ENCODE data around the gene SRXN1.

The SRXN1 gene

DNA sequence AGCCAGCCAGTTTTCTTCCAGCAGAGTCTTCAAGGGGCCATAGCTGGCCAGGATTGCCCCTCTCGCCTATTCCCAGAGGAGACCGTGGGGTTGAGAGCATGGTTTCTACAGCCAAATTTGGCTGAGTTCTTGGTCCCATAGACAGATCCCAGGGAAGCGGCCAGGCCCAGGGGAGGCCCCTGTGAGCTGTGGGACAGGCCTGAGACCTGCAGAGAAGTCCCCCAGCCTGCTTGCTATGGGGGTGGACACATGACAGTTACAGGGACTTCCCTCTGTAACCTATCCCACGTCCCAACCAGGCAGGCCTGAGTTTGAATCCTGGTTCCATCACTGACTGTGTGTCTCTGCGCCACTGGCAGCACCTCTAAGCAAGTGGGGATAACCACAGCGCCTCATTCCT lies 45.5 kb downstream of the SRXN1 start:
- no peak for DNase-seq (ENCODE audit: low spot score)

DNA sequence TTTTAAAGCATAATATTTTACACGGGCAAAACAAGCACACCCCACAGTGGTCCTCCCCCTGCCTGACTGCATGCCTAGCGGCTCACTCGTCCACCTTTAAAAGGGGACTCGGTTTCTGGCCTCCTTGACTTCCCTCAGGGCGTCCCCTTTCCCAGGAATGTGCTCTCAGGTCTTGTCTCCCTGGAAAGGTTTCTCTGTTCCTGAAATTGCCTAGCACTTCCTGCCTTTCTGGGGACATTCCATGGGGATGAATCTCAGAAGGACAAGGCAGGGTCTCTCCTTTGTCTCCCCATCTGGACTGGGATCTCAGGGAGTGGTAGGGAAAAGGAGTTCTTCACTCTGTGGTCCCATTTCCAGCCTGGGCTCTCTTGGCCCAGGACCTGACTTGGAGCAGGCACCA lies 47.8 kb downstream of the SRXN1 start:
- DNase-seq (ENCODE audit: low spot score): no peak

DNA sequence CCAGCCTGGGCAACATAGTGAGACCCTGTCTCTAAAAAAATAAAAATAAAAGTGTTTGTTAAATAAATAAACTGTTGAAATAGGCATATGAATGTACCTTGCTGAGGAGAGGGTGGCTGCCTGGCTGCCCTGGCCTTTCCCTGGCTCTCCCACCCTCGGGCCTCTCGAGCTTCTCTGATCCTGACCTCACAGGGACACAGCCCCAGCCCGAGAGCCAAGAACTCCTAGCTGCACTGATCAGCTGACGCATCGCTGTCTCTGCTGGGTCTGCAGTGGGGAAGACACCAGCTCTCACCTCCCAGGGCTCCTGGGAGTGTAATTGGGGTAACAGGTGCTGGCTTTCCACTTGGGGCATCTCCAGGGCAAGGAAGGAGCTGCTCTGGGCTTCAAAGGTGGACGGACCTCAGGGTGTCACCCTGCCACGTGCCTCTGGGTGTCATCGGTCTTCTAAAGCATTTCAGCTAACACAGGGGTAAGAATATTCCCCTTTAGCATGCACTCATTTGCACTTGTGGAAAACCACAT lies 49.8 kb downstream of the SRXN1 start:
- no peak for DNase-seq (ENCODE audit: low spot score)

DNA sequence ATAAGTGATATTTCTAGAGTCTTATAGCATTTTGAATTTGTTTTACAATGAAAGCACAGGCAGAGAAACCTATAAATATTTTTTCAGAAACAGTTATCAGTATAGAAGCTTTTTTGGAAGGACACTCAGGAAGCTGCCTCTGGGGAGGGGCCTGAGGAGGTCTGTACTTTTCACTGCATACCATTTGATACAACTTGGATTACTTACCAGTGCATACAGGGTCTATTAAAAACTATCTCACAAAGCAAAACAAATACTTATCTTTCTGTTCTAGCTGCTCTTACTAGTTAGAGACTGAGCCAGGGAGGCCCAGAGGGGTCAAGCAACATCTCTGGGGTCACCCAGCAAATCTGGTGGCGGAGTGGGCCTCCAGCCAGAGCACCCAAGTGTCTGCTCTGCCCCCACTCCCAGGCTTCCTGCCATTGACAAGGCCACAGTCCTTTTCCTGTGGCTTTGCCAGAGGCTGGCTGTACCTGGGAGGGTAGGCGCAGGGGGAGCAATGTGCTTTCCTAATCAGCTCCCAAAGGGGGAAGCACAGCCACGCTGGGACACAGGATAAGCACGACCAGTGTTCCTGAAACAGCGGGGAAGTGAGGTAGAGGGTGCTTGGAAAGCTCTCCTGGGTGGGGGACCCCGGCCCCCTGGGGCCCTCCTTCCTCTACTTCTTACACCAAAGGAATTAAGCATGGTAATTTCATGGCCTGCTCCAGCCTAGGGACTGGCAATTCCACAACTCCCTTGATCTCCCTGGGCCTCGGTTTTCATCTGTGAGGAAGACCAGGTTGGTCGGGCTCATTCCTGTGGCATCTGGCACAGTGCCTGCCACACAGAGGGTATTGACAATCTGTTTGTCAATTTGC lies 50.7 kb downstream of the SRXN1 start:
- DNase-seq (ENCODE audit: low spot score): no peak

DNA sequence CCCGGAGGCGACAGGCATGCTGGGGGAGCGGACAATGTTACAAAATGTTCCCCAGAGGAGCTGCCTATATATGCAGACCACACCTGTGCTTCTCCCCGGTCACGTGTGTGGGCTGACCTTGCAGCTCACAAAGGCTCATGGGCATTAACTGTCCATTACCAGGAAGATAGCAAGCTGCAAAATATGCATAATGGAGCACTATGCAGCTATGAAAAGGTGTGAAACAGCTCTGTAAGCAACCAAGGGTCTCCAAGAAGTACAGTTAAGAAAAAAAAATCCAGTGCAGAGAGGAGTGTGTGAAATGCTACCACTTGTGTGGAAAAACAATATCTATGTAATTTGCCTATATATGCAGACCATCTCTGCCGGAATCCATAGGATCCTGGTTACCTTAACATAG lies 52.3 kb downstream of the SRXN1 start:
- no peak for DNase-seq (ENCODE audit: low spot score)

DNA sequence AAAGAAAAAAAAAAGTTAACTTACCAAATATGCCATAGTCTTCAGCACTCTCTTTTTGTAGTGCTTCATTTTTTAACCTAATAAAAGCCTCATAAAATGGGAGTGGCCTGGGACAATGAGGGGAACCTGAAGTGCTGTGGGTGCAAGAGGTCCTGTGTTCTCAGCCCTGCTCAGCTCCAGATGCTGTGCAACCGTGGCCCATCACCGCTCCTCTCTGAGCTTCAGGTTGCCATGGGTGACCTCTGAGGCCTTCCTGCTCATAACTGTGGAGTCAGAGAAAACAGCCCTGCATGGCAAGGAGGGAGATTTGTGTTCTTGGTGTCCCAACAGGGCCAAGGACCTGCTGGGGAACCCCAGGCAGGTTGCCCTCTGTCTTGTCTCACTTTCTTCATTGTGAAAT lies 52.9 kb downstream of the SRXN1 start:
- DNase-seq (ENCODE audit: low spot score): no peak

DNA sequence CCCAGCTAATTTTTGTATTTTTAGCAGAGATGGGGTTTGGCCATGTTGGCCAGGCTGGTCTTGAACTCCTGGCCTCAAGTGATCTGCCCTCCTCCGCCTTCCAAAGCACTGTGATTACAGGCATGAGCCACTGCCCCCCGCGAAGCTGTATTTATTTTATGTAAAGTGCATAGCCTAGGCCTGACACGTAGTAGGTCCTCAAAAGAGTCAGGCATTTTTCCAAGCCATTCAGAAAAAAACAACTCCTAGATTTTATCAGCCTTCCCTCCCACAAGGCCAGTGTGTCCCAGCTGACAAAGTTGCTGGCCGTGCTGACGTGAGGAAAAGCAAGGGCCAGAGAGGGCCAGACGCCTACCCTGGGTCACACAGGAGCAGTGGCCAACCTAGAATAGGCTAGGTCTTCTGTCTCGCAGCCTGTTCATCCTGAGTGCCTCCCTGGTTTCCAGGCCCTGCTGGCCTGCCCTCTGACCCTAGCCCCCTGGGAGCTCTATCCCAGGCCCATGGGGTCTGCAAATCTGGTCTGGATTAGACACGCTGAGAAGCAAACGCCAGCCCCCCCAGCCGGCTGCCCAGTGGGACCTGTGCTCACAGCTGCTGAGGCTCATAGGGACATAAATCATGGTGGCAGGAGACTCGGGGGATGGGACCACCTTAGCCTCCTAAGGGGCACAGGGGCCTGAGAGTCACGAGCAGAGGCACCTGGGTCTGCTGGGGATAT lies 54.7 kb downstream of the SRXN1 start:
- DNase-seq (ENCODE audit: low spot score): no peak

DNA sequence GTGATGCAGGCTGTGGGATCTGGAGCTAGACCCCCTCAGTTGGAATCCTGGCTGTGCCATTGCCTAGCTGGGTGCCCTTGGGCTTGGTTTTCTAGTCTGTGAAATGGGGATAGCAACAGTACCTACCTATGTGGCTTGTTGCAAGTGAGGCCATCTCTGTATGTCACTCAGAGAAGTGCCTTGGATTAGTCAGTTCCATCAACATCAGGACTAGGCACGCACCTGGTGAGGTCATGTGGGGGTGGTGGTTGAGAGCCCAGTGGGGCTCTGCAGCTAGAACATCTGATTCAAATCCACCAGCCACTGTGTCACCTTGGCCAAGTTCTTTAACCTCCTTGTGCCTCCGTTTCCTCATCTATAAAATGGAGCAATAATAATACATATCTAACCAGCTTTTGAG lies 55.4 kb downstream of the SRXN1 start:
- DNase-seq (ENCODE audit: low spot score): no peak

All from CD4-positive, alpha-beta T cell treated with Interleukin-15 for 4 hours (primary cell).